ENCODE measurements around the gene MMS19. TPM values are rescaled to one million over a fixed set of nuclear protein-coding genes. Genes with fewer than 3 reads are reported as not detected.

MMS19 gene
- total RNA-seq, 3 donors from 2014 or later, result 45.7 to 48.5 (median 47.0) TPM

GRCh38 chr10:97538411-97538810 is 40.2 kb upstream of the MMS19 start:
- no peaks in the 10 kb centered on the region for H3K4me1 ChIP-seq (ENCODE audit: low read depth)
- no peak for ATAC-seq

GRCh38 chr10:97537186-97537869 is 39.1 kb upstream of the MMS19 start:
- H3K4me1 ChIP-seq (ENCODE audit: low read depth), result no peaks in the 10 kb centered on the region
- H3K4me3 ChIP-seq, result no peak overlapping the region
- no peaks in the 10 kb centered on the region for H3K36me3 ChIP-seq (ENCODE audit: low read depth)
- TF ChIP-seq CTCF (IDR thresholded peaks at IDR 0.05), result no peak
- ATAC-seq (no peak), DNase-seq (no peak)
- H3K9me3 ChIP-seq, result no peaks in the 10 kb centered on the region
- intact Hi-C loops (cut with DNase I, micrococcal nuclease), result no loop called here

More at GRCh38 chr10:97538411-97538810, 40.2 kb upstream of the MMS19 start:
- peak in 1 of 3 donors; percentile 5 for DNase-seq
- Histone ChIP-seq H3K9me3 (no peaks in the 10 kb centered on the region), H3K4me3 (no peak overlapping the region), H3K36me3 (ENCODE audit: low read depth) (no peaks in the 10 kb centered on the region)
- no peak for TF ChIP-seq CTCF (IDR thresholded peaks at IDR 0.05)
- intact Hi-C loops (cut with DNase I, micrococcal nuclease), result no loop called here

GRCh38 chr10:97534746-97535367 is 36.6 kb upstream of the MMS19 start:
- ATAC-seq (peak; percentile 37), DNase-seq (peak in 1 of 3 donors; percentile 19)
- Histone ChIP-seq H3K9me3 (no peaks in the 10 kb centered on the region), H3K4me3 (no peak overlapping the region), H3K4me1 (ENCODE audit: low read depth) (no peaks in the 10 kb centered on the region), H3K36me3 (ENCODE audit: low read depth) (no peaks in the 10 kb centered on the region)
- TF ChIP-seq CTCF (IDR thresholded peaks at IDR 0.05), result no peak
- intact Hi-C loops (cut with DNase I, micrococcal nuclease), result no loop called here

GRCh38 chr10:97533888-97534287 is 35.7 kb upstream of the MMS19 start:
- Histone ChIP-seq H3K36me3 (ENCODE audit: low read depth) (no peaks in the 10 kb centered on the region), H3K4me1 (ENCODE audit: low read depth) (no peaks in the 10 kb centered on the region), H3K9me3 (no peaks in the 10 kb centered on the region), H3K4me3 (no peak overlapping the region)
- no peak for ATAC-seq
- intact Hi-C loops (cut with DNase I, micrococcal nuclease), result no loop called here
- TF ChIP-seq CTCF (IDR thresholded peaks at IDR 0.05), result no peak
- no peak for DNase-seq

GRCh38 chr10:97532935-97533671 is 34.9 kb upstream of the MMS19 start:
- intact Hi-C loops (cut with DNase I, micrococcal nuclease), result no loop called here
- Histone ChIP-seq H3K4me1 (ENCODE audit: low read depth) (no peaks in the 10 kb centered on the region), H3K36me3 (ENCODE audit: low read depth) (no peaks in the 10 kb centered on the region), H3K4me3 (no peak overlapping the region), H3K9me3 (no peaks in the 10 kb centered on the region)
- DNase-seq (no peak), ATAC-seq (no peak)
- no peak for TF ChIP-seq CTCF (IDR thresholded peaks at IDR 0.05)

All from mucosa of descending colon (tissue), 3 donors.